SK-N-SH (cell line): Measurements from ENCODE around the gene HMGCL. TPM values are rescaled to one million over a fixed set of nuclear protein-coding genes. Genes with fewer than 3 reads are reported as not detected.
A peak's percentile ranks its signal among the peaks of the same experiment; 100 is the strongest.

ENCODE experiments used
- CTCF ChIA-PET: fragments of 300-600, 350-600 bp; formaldehyde crosslinking; extraction: SDS; loops from one replicate; lab custom pipeline; 2021; lab: Yijun Ruan, JAX
- POLR2A ChIA-PET: fragments of 350-600 bp; sonication (Branson Sonifier 250); formaldehyde crosslinking; extraction: SDS; loops from one replicate; lab custom pipeline; 2020; ENCODE audit warnings: antibody characterized with exemption, inconsistent platforms; lab: Yijun Ruan, JAX
- DNase-seq: peaks from one replicate; pipeline ENCODE4 v3.0.0; 2012
- H2AFZ ChIP-seq: fragments of 200-600 bp; sonication (generic); 2 replicates; pipeline ENCODE4 v1.8.1; 2016; ENCODE audit warnings: antibody characterized with exemption, mild to moderate bottlenecking, low read depth
- H3F3A ChIP-seq: fragments of 200-600 bp; sonication (generic); replicated peaks from 2 replicates; pipeline ENCODE3; 2016; ENCODE audit warnings: antibody characterized with exemption, mild to moderate bottlenecking; ENCODE audit not compliant: insufficient read depth
- H3K27ac ChIP-seq, 2 experiments: fragments of 200-500 bp in 1 of 2; fragments of 200-600 bp in 1 of 2; sonication (Bioruptor generic) in 1 of 2; sonication (generic), shearing (Covaris generic) in 1 of 2; 2 replicates each; pipeline versions ENCODE4 v1.5.1 to v1.6.1; 2014 to 2016; ENCODE audit warnings: low read depth in 2 of 2, inconsistent platforms in 1 of 2, low read length in 1 of 2, mild to moderate bottlenecking in 1 of 2, mixed read lengths in 1 of 2
- H3K27me3 ChIP-seq: fragments of 200-600 bp; sonication (generic), shearing (Covaris generic); 2 replicates; pipeline ENCODE4 v1.6.1; 2016; ENCODE audit warnings: mixed run types; ENCODE audit not compliant: insufficient read depth
- H3K36me3 ChIP-seq, 2 experiments: fragments of 200-500 bp in 1 of 2; fragments of 200-600 bp in 1 of 2; sonication (Bioruptor generic) in 1 of 2; sonication (generic) in 1 of 2; replicated peaks in 1 of 2; 2 replicates each; pipeline versions ENCODE3 to v1.5.1; 2014 to 2016; ENCODE audit warnings: low read length in 1 of 2, mild to moderate bottlenecking in 1 of 2; ENCODE audit not compliant: insufficient read depth in 2 of 2, control insufficient read depth in 1 of 2
- H3K4me1 ChIP-seq, 2 experiments: fragments of 200-500 bp in 1 of 2; fragments of 200-600 bp in 1 of 2; sonication (Bioruptor generic) in 1 of 2; sonication (generic), shearing (Covaris generic) in 1 of 2; 2 replicates each; pipeline versions ENCODE4 v1.5.1 to v1.6.1; 2014 to 2016; ENCODE audit warnings: low read depth in 1 of 2, low read length in 1 of 2, mixed run types in 1 of 2; ENCODE audit not compliant: insufficient read depth in 2 of 2, control insufficient read depth in 1 of 2
- H3K4me2 ChIP-seq: fragments of 200-600 bp; sonication (generic), shearing (Covaris generic); 2 replicates; pipeline ENCODE4 v1.6.1; 2017; ENCODE audit warnings: mixed run types
- H3K4me3 ChIP-seq, 2 experiments: fragments of 200-500 bp in 1 of 2; fragments of 200-600 bp in 1 of 2; sonication (Bioruptor generic) in 1 of 2; sonication (generic), shearing (Covaris generic) in 1 of 2; 2 replicates each; pipeline versions ENCODE4 v1.5.1 to v1.8.1; 2014 to 2016; ENCODE audit warnings: low read depth in 2 of 2, inconsistent platforms in 1 of 2, low read length in 1 of 2, mild to moderate bottlenecking in 1 of 2, mixed read lengths in 1 of 2, moderate library complexity in 1 of 2
- H3K79me2 ChIP-seq: fragments of 200-600 bp; sonication (generic); 2 replicates; pipeline ENCODE4 v1.8.1; 2017; ENCODE audit warnings: mild to moderate bottlenecking; ENCODE audit not compliant: insufficient read depth
- H3K9ac ChIP-seq: fragments of 200-600 bp; sonication (generic); 2 replicates; pipeline ENCODE4 v1.6.1; 2017; ENCODE audit warnings: mixed run types
- H3K9me2 ChIP-seq: fragments of 200-600 bp; sonication (generic); 2 replicates; pipeline ENCODE4 v1.6.1; 2017; ENCODE audit warnings: mixed run types
- H3K9me3 ChIP-seq: fragments of 200-600 bp; sonication (generic); 2 replicates; pipeline ENCODE4 v1.6.1; 2017; ENCODE audit warnings: mixed run types, mild to moderate bottlenecking, moderate library complexity
- H4K20me1 ChIP-seq: fragments of 200-600 bp; sonication (generic); 2 replicates; pipeline ENCODE4 v1.6.1; 2017; ENCODE audit warnings: mild to moderate bottlenecking, mixed run types; ENCODE audit not compliant: insufficient read depth
- CHD2 ChIP-seq: fragments of 150-350 bp; IDR thresholded peaks from 2 replicates; pipeline ENCODE4 v1.6.1; 2018; ENCODE audit warnings: low read length; ENCODE audit not compliant: partially characterized antibody
- CTCF ChIP-seq: fragments of 200-600 bp; sonication (generic); IDR thresholded peaks from 2 replicates; pipeline ENCODE4 v1.6.1; 2017; ENCODE audit warnings: antibody characterized with exemption, mild to moderate bottlenecking, moderate library complexity
- ELF1 ChIP-seq: IDR thresholded peaks from 2 replicates; pipeline ENCODE4 v1.4.0; 2012
- EZH2phosphoT487 ChIP-seq: fragments of 200-600 bp; sonication (generic); IDR thresholded peaks from 2 replicates; pipeline ENCODE4 v1.6.1; 2017; ENCODE audit warnings: low read depth, mixed run types, mild to moderate bottlenecking, antibody characterized with exemption, moderate library complexity, borderline replicate concordance
- FOSL2 ChIP-seq: IDR thresholded peaks from 2 replicates; pipeline ENCODE4 v1.4.0; 2012; ENCODE audit warnings: low read depth, mild to moderate bottlenecking, moderate library complexity, borderline replicate concordance
- FOXM1 ChIP-seq: IDR thresholded peaks from 2 replicates; pipeline ENCODE4 v1.4.0; 2012; ENCODE audit warnings: low read depth, mild to moderate bottlenecking
- MXI1 ChIP-seq: IDR thresholded peaks from 2 replicates; pipeline ENCODE4 v1.6.1; 2012; ENCODE audit warnings: mild to moderate bottlenecking, low read depth, low read length, improper control_type of control experiment
- NFIC ChIP-seq: IDR thresholded peaks from 2 replicates; pipeline ENCODE4 v1.4.0; 2012; ENCODE audit warnings: borderline replicate concordance
- NRF1 ChIP-seq: IDR thresholded peaks from 2 replicates; pipeline ENCODE4 v1.6.1; 2012; ENCODE audit warnings: low read depth, mild to moderate bottlenecking, low read length
- POLR2AphosphoS5 ChIP-seq: IDR thresholded peaks from 2 replicates; pipeline ENCODE4 v1.6.1; 2012; ENCODE audit warnings: low read depth, low read length
- RAD21 ChIP-seq: IDR thresholded peaks from 2 replicates; pipeline ENCODE4 v1.6.1; 2012; ENCODE audit warnings: mild to moderate bottlenecking, low read length
- SMC3 ChIP-seq: IDR thresholded peaks from 2 replicates; pipeline ENCODE4 v1.6.1; 2012; ENCODE audit warnings: low read depth, low read length, improper control_type of control experiment
- TCF12 ChIP-seq: IDR thresholded peaks from 2 replicates; pipeline ENCODE4 v1.4.0; 2012
- WGBS: methylation state at CpG from one replicate; pipeline ENCODE4 v1.1.6; 2017; ENCODE audit warnings: low lambda C conversion rate; 5-methylcytosine and 5-hydroxymethylcytosine counted together
- polyA plus RNA-seq, 3 experiments: library from polyadenylated mRNA; depleted of rRNA; stranded (reverse); fragments of >200 nt; gene quantifications; 2 replicates each; pipeline ENCODE4 v1.2.3, GENCODE V29; 2012

HMGCL gene
- polyA plus RNA-seq, 1 of the 3 experiments (the other 2 are of a cell fraction), result 28.2 TPM

GRCh38 chr1:23772049-23772853 lies 53.0 kb downstream of the HMGCL start:
- peaks cover 22% of the 10 kb centered on the region; the same call in 1 of the 2 replicates for H3K79me2 ChIP-seq
- peak; percentile 85 for TF ChIP-seq SMC3
- no peak for TF ChIP-seq ELF1
- TF ChIP-seq MXI1, result 0 out of 2 replicates have a peak, but pooled peaks have one; percentile 13
- peak; percentile 82 for TF ChIP-seq RAD21
- TF ChIP-seq NRF1, result no peak
- no peak for TF ChIP-seq POLR2AphosphoS5
- no peak for TF ChIP-seq FOXM1
- peak; percentile 88 for TF ChIP-seq CTCF
- TF ChIP-seq CHD2, result peak; percentile 16
- TF ChIP-seq, all 33 proteins: peak for 5
- no peaks in the 10 kb centered on the region for H3K27me3 ChIP-seq
- H3K4me3 ChIP-seq, result peak overlapping the region in 1 of 2 experiments; percentile 38; a peak in 1 of 4 replicates
- peaks cover 5 to 9% of the 10 kb centered on the region in 2 experiments; a peak in 2 of 4 replicates for H3K4me1 ChIP-seq
- peaks cover 7% of the 10 kb centered on the region for H3F3A ChIP-seq
- POLR2A ChIA-PET, result interaction anchor here (1.0 to 1.7 kb wide), 3 partner anchors 9 to 145 kb away, joined by 3 to 7 read pairs (median 7); no protein-coding TSS in a partner anchor
- WGBS, result 23% methylated on average over 13 of the region's 14 CpGs
- no peaks in the 10 kb centered on the region for H4K20me1 ChIP-seq
- CTCF ChIA-PET, result interaction anchor here (0.6 to 3.5 kb wide), 48 partner anchors 7 to 256 kb away, joined by 3 to 35 read pairs (median 4); partner anchors contain the start of genes CNR2, ELOA, FUCA1 and GALE
- H3K9ac ChIP-seq, result no peak overlapping the region
- H3K27ac ChIP-seq, result no peak overlapping the region
- no peak overlapping the region for H2AFZ ChIP-seq
- H3K9me2 ChIP-seq, result no peaks in the 10 kb centered on the region
- DNase-seq, result peak; percentile 75
- peaks cover 0 to 4% of the 10 kb centered on the region in 2 experiments for H3K36me3 ChIP-seq
- no peaks in the 10 kb centered on the region for H3K9me3 ChIP-seq
- H3K4me2 ChIP-seq, result no peak overlapping the region

GRCh38 chr1:23768733-23769132 lies 56.5 kb downstream of the HMGCL start:
- Histone ChIP-seq H3F3A (peaks cover 12% of the 10 kb centered on the region), H3K9me3 (no peaks in the 10 kb centered on the region), H3K9ac (no peak overlapping the region), H3K4me2 (no peak overlapping the region), H3K4me1 (peaks cover 0 to 8% of the 10 kb centered on the region in 2 experiments; a peak in 1 of 4 replicates), H3K27me3 (no peaks in the 10 kb centered on the region), H3K4me3 (no peak overlapping the region), H3K79me2 (peaks cover 12% of the 10 kb centered on the region; the same call in 1 of the 2 replicates), H2AFZ (no peak overlapping the region), H3K27ac (no peak overlapping the region), H3K36me3 (peaks cover 8 to 11% of the 10 kb centered on the region in 2 experiments), H3K9me2 (no peaks in the 10 kb centered on the region), H4K20me1 (no peaks in the 10 kb centered on the region)
- no peak for TF ChIP-seq RAD21
- no peak for TF ChIP-seq TCF12
- TF ChIP-seq NFIC, result no peak
- no peak for TF ChIP-seq FOSL2
- no peak for TF ChIP-seq EZH2phosphoT487
- ChIA-PET POLR2A (no interaction called here), CTCF (interaction anchor here (1.0 to 2.6 kb wide), 3 partner anchors 33 to 148 kb away, joined by 3 to 13 read pairs (median 3); no protein-coding TSS in a partner anchor)
- WGBS, result 85% methylated on average over 5 of the region's 5 CpGs
- no peak for DNase-seq
